Heart left ventricle (tissue), 16 donors: ENCODE measurements around the gene SMARCA2. TPM values are rescaled to one million over a fixed set of nuclear protein-coding genes. Genes with fewer than 3 reads are reported as not detected.

Experiments
- ATAC-seq, 4 donors: fragments of 200-7000 bp; cut with Tn5 transposase; one replicate each; pipeline ENCODE4 v1.9.1; 2020 to 2022; ENCODE audit warnings: moderate library complexity in 4 of 4, mild to moderate bottlenecking in 3 of 4, moderate number of reproducible peaks in 1 of 4
- DNase-seq, 5 donors: peaks; one replicate each; pipeline ENCODE4 v3.0.0-alpha.2; 2020
- H3K27ac ChIP-seq, 12 donors: fragments of 200-600 bp; sonication (generic) in 4 of 12; one replicate each; pipeline versions ENCODE4 v1.5.0 to v1.8.0; 2016 to 2022; ENCODE audit warnings: mild to moderate bottlenecking in 2 of 12
- H3K27me3 ChIP-seq, 9 donors: fragments of 200-600 bp; sonication (generic) in 2 of 9; one replicate each; pipeline versions ENCODE4 v1.5.1 to v1.8.0; 2016 to 2022; ENCODE audit warnings: mild to moderate bottlenecking in 3 of 9
- H3K36me3 ChIP-seq, 9 donors: fragments of 200-600 bp; sonication (generic) in 2 of 9; one replicate each; pipeline versions ENCODE4 v1.5.0 to v1.8.0; 2018 to 2022; ENCODE audit warnings: mild to moderate bottlenecking in 2 of 9
- H3K4me1 ChIP-seq, 12 donors: fragments of 200-600 bp; sonication (generic) in 4 of 12; one replicate each; pipeline versions ENCODE4 v1.5.0 to v1.8.0; 2016 to 2022; ENCODE audit warnings: mild to moderate bottlenecking in 3 of 12
- H3K4me3 ChIP-seq, 12 donors: fragments of 200-600 bp; sonication (generic) in 4 of 12; one replicate each; pipeline versions ENCODE4 v1.5.0 to v1.8.0; 2017 to 2022; ENCODE audit warnings: mild to moderate bottlenecking in 9 of 12, moderate library complexity in 4 of 12
- H3K9me3 ChIP-seq, 12 donors: fragments of 200-600 bp; sonication (generic) in 4 of 12; one replicate each; pipeline versions ENCODE4 v1.5.0 to v1.8.0; 2016 to 2022; ENCODE audit warnings: mild to moderate bottlenecking in 1 of 12
- POLR2A ChIP-seq, 2 donors: fragments of 450-650 bp; IDR thresholded peaks; one replicate each; pipeline ENCODE4 v1.6.1; 2017; ENCODE audit warnings: antibody characterized with exemption in 2 of 2, mild to moderate bottlenecking in 2 of 2, moderate library complexity in 2 of 2
- WGBS, 4 donors: extraction: QIAGEN DNeasy Blood & Tissue Kit in 2 of 4; methylation state at CpG; one replicate each; pipeline versions ENCODE4 v1.1.5 to v1.1.7; 2013 to 2018; 5-methylcytosine and 5-hydroxymethylcytosine counted together
- intact Hi-C, 10 donors: fragments of 100-400 bp; cut with DNase I; formaldehyde crosslinking; loops; one replicate each; pipeline versions ENCODE4 v1.11.1 to v1.14.2; 2022
- polyA plus RNA-seq, 2 donors: library from polyadenylated mRNA; stranded (reverse); fragments of 200-250 nt; gene quantifications; one replicate each; pipeline ENCODE4 v1.2.3, GENCODE V29; 2013
- total RNA-seq, 9 donors: library from RNA; depleted of rRNA in 2 of 9; stranded (reverse); fragments of >200 nt in 2 of 9; fragmentation: NEBNext Ultra II Directional in 3 of 9; extraction: Animal tissue kit (Norgen Biotek cat#: 25700) in 3 of 9; gene quantifications; one replicate each; pipeline versions ENCODE4 v1.1.0 to v1.2.4, GENCODE V29; 2016 to 2023
- TF ChIP-seq, protein P1 (sequence below), 12 donors: fragments of 200-600 bp; sonication (generic) in 4 of 12; IDR thresholded peaks; one replicate each; pipeline versions ENCODE4 v1.5.0 to v1.8.0; 2018 to 2022; ENCODE audit warnings: antibody characterized with exemption in 12 of 12, mild to moderate bottlenecking in 5 of 12
- donor health status: ischemic (EF 13 %, LVEDD 7.1; RV severe dilation, severe dysfunction).
- donor health status: healthy with polysubstance abuse.
- donor health status: DM: no; HTN: yes; CAD: no.
- donor health status: DM: no; HTN: no; CAD: no.
- donor health status: ischemic (EF 25% LVEDD 6.9; RV normal size, moderate dysfunction).
- donor health status: ischemic (EF 25% LVEDD 5.7; RV mildly dilated, moderate dysfunction).
- donor health status: healthy.
- donor health status: DM: yes; HTN: yes; CAD: no.
- donor health status: ischemic (EF 35%, LVEDD 5.7; RV mildly dilated, moderate dysfunction).
- donor health status: nonischemic (EF 11% LVEDD 7.7; RV severe dilation, severe dysfunction).
- donor health status: DM: yes; HTN: yes; CAD: no.
- donor health status: PGD.
- donor health status: ischemic (EF 29% LVEDD 5.4; RV normal size, mild dysfunction).
- donor health status: nonischemic (EF 23%, LVEDD 6.1; RV moderate dilation, normal function).

Gene SMARCA2
- total and polyA plus RNA-seq, 11 donors = 29.3 to 149 (median 103) TPM

DNA sequence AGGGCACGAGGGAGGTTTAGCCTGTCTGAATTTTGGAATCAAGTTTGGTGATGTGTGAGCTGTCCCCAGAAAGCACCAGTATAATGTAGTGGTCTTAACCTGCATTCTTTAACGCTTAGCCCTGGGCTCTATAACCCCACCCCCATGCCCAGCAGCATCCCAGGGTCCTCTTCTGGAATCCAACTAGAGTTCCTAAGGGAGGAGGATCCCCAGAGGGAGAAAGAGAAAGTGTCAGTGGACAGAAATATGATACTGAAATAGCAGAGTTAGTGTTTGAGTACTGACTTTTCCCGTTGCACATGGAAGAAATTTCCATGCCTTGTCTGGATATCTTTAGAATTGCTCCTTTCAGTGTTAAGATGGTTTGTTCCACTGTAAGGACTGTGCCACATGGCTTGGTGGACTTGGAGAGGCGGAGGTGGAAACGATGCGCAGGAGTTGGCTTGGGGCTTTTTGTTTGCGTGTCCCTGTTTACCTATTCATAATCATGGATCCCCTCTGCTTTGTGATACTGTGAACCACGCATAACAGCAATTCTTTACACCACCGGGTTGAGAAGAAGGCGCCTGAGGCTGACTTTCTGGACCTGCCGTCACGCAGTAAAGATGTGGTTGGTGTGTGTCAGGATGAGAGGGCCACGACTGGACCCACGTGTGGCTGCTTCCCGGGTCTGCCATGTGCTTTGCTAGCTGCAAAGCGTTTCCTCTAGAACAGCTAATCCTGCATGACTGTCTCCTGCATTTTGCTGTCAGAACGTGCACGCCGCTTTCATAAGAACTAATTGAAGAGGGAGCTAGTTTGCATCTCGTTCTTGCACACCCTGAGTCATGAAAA is 142.3 kb downstream of the SMARCA2 start:
- Histone ChIP-seq H3K27me3 (no peaks in the 10 kb centered on the region), H3K4me1 (peaks cover 0 to 58% (median 24%) of the 10 kb centered on the region in 12 donors), H3K36me3 (peaks cover 0 to 10% (median 8%) of the 10 kb centered on the region in 9 donors), H3K4me3 (peak overlapping the region in 11 of 12 donors; percentile 29 to 71 (median 59)), H3K9me3 (no peaks in the 10 kb centered on the region), H3K27ac (peak overlapping the region in 11 of 12 donors; percentile 51 to 79 (median 72))
- TF ChIP-seq, protein P1, sequence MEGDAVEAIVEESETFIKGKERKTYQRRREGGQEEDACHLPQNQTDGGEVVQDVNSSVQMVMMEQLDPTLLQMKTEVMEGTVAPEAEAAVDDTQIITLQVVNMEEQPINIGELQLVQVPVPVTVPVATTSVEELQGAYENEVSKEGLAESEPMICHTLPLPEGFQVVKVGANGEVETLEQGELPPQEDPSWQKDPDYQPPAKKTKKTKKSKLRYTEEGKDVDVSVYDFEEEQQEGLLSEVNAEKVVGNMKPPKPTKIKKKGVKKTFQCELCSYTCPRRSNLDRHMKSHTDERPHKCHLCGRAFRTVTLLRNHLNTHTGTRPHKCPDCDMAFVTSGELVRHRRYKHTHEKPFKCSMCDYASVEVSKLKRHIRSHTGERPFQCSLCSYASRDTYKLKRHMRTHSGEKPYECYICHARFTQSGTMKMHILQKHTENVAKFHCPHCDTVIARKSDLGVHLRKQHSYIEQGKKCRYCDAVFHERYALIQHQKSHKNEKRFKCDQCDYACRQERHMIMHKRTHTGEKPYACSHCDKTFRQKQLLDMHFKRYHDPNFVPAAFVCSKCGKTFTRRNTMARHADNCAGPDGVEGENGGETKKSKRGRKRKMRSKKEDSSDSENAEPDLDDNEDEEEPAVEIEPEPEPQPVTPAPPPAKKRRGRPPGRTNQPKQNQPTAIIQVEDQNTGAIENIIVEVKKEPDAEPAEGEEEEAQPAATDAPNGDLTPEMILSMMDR (IDR thresholded peaks at IDR 0.05) = no peak
- TF ChIP-seq POLR2A (IDR thresholded peaks at IDR 0.05) = no peak
- intact Hi-C loops = loop anchor here in 2 of 10 donors (5.0 to 10.0 kb wide), 2 partner anchors 85 to 467 kb away; partner anchors contain the start of gene VLDLR (in 2 of the 2)
- DNase-seq (peak in 4 of 5 donors; percentile 27 to 65 (median 40)), ATAC-seq (peak; percentile 68 to 83 (median 74))
- WGBS, 4 donors = 7 to 9% (median 7%) methylated on average over 19 to 20 of the region's 20 CpGs

DNA sequence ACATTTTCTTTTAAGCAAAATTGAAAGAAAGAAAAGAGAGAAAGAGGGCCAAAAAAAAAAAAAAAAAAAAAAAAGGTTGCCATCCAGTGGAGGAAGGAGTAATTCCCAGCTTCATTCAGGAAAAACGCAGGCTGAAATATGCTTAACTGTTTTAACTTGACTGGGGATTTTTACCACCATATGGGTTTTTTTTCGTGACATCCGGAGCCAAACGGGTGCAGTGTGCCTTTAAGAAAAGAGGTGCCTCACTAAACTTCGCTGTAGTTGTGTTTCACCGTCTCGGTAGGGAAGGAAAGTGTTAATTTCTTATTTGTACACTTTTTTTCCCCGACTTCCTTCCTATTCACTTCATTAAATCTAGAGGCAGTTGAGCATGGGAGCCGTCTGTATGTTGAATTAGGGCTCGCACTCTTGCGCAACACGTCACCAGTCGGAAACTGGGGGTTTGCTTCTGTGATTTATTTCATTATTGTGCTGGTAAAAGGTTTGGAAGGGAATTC is 143.0 kb downstream of the SMARCA2 start:
- Histone ChIP-seq H3K27ac (peak overlapping the region; percentile 51 to 79 (median 72)), H3K9me3 (no peaks in the 10 kb centered on the region), H3K4me1 (peaks cover 0 to 65% (median 23%) of the 10 kb centered on the region in 12 donors), H3K36me3 (peaks cover 0 to 17% (median 13%) of the 10 kb centered on the region in 9 donors), H3K4me3 (peak overlapping the region; percentile 1 to 71 (median 56)), H3K27me3 (no peaks in the 10 kb centered on the region)
- intact Hi-C loops = loop anchor here in 2 of 10 donors (5.0 to 10.0 kb wide), 2 partner anchors 84 to 467 kb away; partner anchors contain the start of gene VLDLR (in 2 of the 2)
- TF ChIP-seq, protein P1 (IDR thresholded peaks at IDR 0.05) = peak in 3 of 12 donors; percentile 8 to 22 (median 14)
- no peak for TF ChIP-seq POLR2A (IDR thresholded peaks at IDR 0.05)
- WGBS, 4 donors = 0 to 1% (median 1%) methylated on average over 13 of the region's 13 CpGs
- DNase-seq = peak in 3 of 5 donors; percentile 20 to 53 (median 36)
- ATAC-seq = peak; percentile 24 to 61 (median 48)

DNA sequence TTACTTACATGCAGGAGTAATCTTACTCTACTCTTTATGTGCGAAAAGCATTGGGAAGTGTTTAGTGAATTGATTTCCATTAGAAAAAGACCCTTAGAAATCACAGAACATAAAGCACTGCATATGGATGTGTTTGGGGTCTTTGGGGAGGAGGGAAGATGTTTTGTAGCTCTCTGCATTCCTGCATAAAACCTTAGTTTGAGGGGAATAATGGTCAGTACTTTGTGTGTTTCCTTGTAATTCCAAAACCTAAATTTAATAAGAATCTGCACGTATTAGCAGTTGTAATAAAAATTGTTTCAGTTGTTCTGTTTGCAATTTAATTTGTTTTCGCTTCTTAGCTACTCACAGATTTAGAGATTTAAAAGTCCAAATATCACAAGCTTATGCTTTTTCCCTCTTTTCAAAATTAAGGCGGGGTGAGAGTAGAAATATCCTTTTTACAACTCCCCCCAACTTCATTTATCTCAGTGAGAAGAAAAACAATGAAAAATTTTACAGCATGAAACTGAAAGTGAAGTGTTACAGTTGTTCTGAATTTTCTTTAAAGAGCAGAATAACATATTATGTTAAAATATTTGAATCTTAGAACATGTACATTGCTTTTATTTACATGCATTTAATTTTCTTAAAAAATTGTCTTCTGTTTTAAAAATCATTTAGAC is 143.8 kb downstream of the SMARCA2 start:
- no peak for DNase-seq
- Histone ChIP-seq H3K36me3 (peaks cover 0 to 24% (median 13%) of the 10 kb centered on the region in 9 donors), H3K9me3 (no peaks in the 10 kb centered on the region), H3K4me1 (peaks cover 0 to 60% (median 21%) of the 10 kb centered on the region in 12 donors), H3K27ac (peak overlapping the region; percentile 51 to 79 (median 72)), H3K27me3 (no peaks in the 10 kb centered on the region), H3K4me3 (peak overlapping the region in 11 of 12 donors; percentile 29 to 71 (median 59))
- intact Hi-C loops = loop anchor here in 2 of 10 donors (5.0 to 10.0 kb wide), 2 partner anchors 83 to 466 kb away; partner anchors contain the start of gene VLDLR (in 2 of the 2)
- TF ChIP-seq, protein P1 (IDR thresholded peaks at IDR 0.05) = no peak
- TF ChIP-seq POLR2A (IDR thresholded peaks at IDR 0.05) = no peak
- no peak for ATAC-seq
- 9 to 21% (median 16%) methylated on average over 4 of the region's 4 CpGs for WGBS, 4 donors
